HepG2 (cell line): ENCODE data around the gene UBE2R2. TPM values are rescaled to one million over a fixed set of nuclear protein-coding genes. Genes with fewer than 3 reads are reported as not detected.

Source experiments
- AFF4 ChIP-seq: sonication (generic); formaldehyde crosslinking; IDR thresholded peaks from 2 replicates; pipeline ENCODE4 v1.4.0; 2020; ENCODE audit warnings: missing genetic modification reagents
- CHD4 ChIP-seq: fragments of 200-600 bp; sonication (generic); IDR thresholded peaks from 2 replicates; pipeline ENCODE4 v1.7.0; 2017; ENCODE audit warnings: mild to moderate bottlenecking, low read length, borderline replicate concordance
- CREB1 ChIP-seq, 2 experiments: fragments of 450-650 bp in 1 of 2; IDR thresholded peaks; 2 replicates each; pipeline ENCODE4 v1.6.1; 2016 to 2017; ENCODE audit warnings: control low read depth in 1 of 2, mild to moderate bottlenecking in 1 of 2, missing compliant biosample characterization in 1 of 2, missing genetic modification characterization in 1 of 2
- EP300 ChIP-seq, 3 experiments: sonication (generic) in 1 of 3; formaldehyde crosslinking in 1 of 3; IDR thresholded peaks; 2 replicates each; pipeline versions ENCODE4 v1.5.1 to v1.6.1; 2011 to 2020; ENCODE audit warnings: low read depth in 2 of 3, low read length in 2 of 3, borderline replicate concordance in 1 of 3, improper control_type of control experiment in 1 of 3, mild to moderate bottlenecking in 1 of 3, missing genetic modification reagents in 1 of 3, moderate library complexity in 1 of 3
- GABPA ChIP-seq, 2 experiments: IDR thresholded peaks; 2 replicates each; pipeline ENCODE4 v1.6.1; 2011 to 2016; ENCODE audit warnings: low read depth in 2 of 2, low read length in 1 of 2, missing biosample characterization in 1 of 2, missing genetic modification characterization in 1 of 2
- GABPB1 ChIP-seq: IDR thresholded peaks from 2 replicates; pipeline ENCODE4 v1.6.1; 2016; ENCODE audit warnings: mild to moderate bottlenecking, missing genetic modification reagents, moderate library complexity, missing compliant biosample characterization
- GMEB2 ChIP-seq: IDR thresholded peaks from 2 replicates; pipeline ENCODE4 v1.6.1; 2016; ENCODE audit warnings: missing biosample characterization, missing genetic modification reagents, low read depth
- KAT8 ChIP-seq: IDR thresholded peaks from 2 replicates; pipeline ENCODE4 v1.6.1; 2016; ENCODE audit warnings: missing genetic modification reagents, missing compliant biosample characterization
- NFRKB ChIP-seq: fragments of 450-650 bp; IDR thresholded peaks from 2 replicates; pipeline ENCODE4 v1.6.1; 2017
- PCBP1 ChIP-seq: fragments of 200-400 bp; formaldehyde crosslinking; IDR thresholded peaks from 2 replicates; pipeline ENCODE4 v1.6.1; 2017; ENCODE audit warnings: mild to moderate bottlenecking, low read depth, low read length, borderline replicate concordance
- SOX5 ChIP-seq: IDR thresholded peaks from 2 replicates; pipeline ENCODE4 v1.6.1; 2016; ENCODE audit warnings: borderline replicate concordance
- SOX6 ChIP-seq, 2 experiments: fragments of 450-650 bp in 1 of 2; sonication (generic) in 1 of 2; formaldehyde crosslinking in 1 of 2; IDR thresholded peaks; 2 replicates each; pipeline versions ENCODE4 v1.4.0 to v1.6.1; 2017 to 2020; ENCODE audit warnings: antibody characterized with exemption in 1 of 2, mild to moderate bottlenecking in 1 of 2, missing genetic modification reagents in 1 of 2
- ZFP36L1 ChIP-seq: sonication (generic); formaldehyde crosslinking; IDR thresholded peaks from 2 replicates; pipeline ENCODE4 v1.8.0; 2022; ENCODE audit warnings: mild to moderate bottlenecking, missing genetic modification reagents, moderate library complexity
- ZNF20 ChIP-seq: sonication (generic); formaldehyde crosslinking; IDR thresholded peaks from 2 replicates; pipeline ENCODE4 v1.4.0; 2020; ENCODE audit warnings: mild to moderate bottlenecking, moderate library complexity, missing genetic modification reagents
- ZNF225 ChIP-seq: sonication (generic); formaldehyde crosslinking; IDR thresholded peaks from 2 replicates; pipeline ENCODE4 v1.4.0; 2020; ENCODE audit warnings: mild to moderate bottlenecking, missing genetic modification reagents
- ZNF441 ChIP-seq: sonication (generic); formaldehyde crosslinking; IDR thresholded peaks from 2 replicates; pipeline ENCODE4 v1.7.0; 2021; ENCODE audit warnings: missing genetic modification reagents, borderline replicate concordance
- ZNF615 ChIP-seq: sonication (generic); formaldehyde crosslinking; IDR thresholded peaks from 2 replicates; pipeline ENCODE4 v1.5.0; 2020; ENCODE audit warnings: mild to moderate bottlenecking, missing genetic modification reagents, borderline replicate concordance
- ZNF713 ChIP-seq: sonication (generic); formaldehyde crosslinking; IDR thresholded peaks from 2 replicates; pipeline ENCODE4 v1.4.0; 2020; ENCODE audit warnings: mild to moderate bottlenecking, missing genetic modification reagents
- polyA plus RNA-seq, 8 experiments: library from polyadenylated mRNA; depleted of rRNA in 3 of 8; stranded (reverse) in 7 of 8; unstranded in 1 of 8; fragments of >200 nt; fragmentation: Illumina TruSeq in 4 of 8; extraction: Trizol in 4 of 8; gene quantifications; 2 replicates each; pipeline versions ENCODE4 v1.2.1 to v1.2.3, GENCODE V29; 2011 to 2016; ENCODE audit warnings: low read depth in 4 of 8, missing spikeins in 1 of 8, mixed read lengths in 1 of 8; ENCODE audit not compliant: insufficient read depth in 1 of 8
- total RNA-seq, 5 experiments: library from RNA; depleted of rRNA; stranded (reverse); fragments of >200 nt; fragmentation: Illumina TruSeq; extraction: Trizol; gene quantifications; 2 replicates each; pipeline ENCODE4 v1.2.3, GENCODE V29; 2016; ENCODE audit warnings: low read depth in 1 of 5

Gene UBE2R2
- total and polyA plus RNA-seq, 2 of the 13 experiments (the other 11 are each of a cell fraction or from before 2014, with no cell fraction given): 14.8 to 20.9 TPM

- TF ChIP-seq NFRKB (no peak), KAT8 (CRISPR knock-in tag) (peak; percentile 64), ZFP36L1 (CRISPR knock-in tag) (peak; percentile 75; the same call in 1 of the 2 replicates), ZNF20 (CRISPR knock-in tag) (no peak), CHD4 (no peak; the same call in 1 of the 2 replicates), SOX5 (CRISPR knock-in tag) (peak; percentile 86), AFF4 (CRISPR knock-in tag) (no peak), GABPB1 (CRISPR knock-in tag) (no peak), ZNF615 (CRISPR knock-in tag) (no peak), GABPA (IDR thresholded peaks at IDR 0.05; ENCODE audit: low read depth, low read length) (no peak), GABPA (CRISPR knock-in tag; IDR thresholded peaks at IDR 0.05; ENCODE audit: low read depth) (peak; percentile 39; the same call in 1 of the 2 replicates), SOX6 (IDR thresholded peaks at IDR 0.05) (no peak), SOX6 (CRISPR knock-in tag; IDR thresholded peaks at IDR 0.05) (peak; percentile 94), PCBP1 (0 out of 2 replicates have a peak, but pooled peaks have one; percentile 57), ZNF225 (CRISPR knock-in tag) (no peak), GMEB2 (CRISPR knock-in tag) (no peak), CREB1 (IDR thresholded peaks at IDR 0.05) (no peak), CREB1 (CRISPR knock-in tag; IDR thresholded peaks at IDR 0.05) (peak; percentile 78), ZNF713 (no peak), EP300 (IDR thresholded peaks at IDR 0.05; ENCODE audit: low read depth in 2 of 2, low read length in 2 of 2) (peak; percentile 77 to 89; a peak in 3 of 4 replicates), EP300 (CRISPR knock-in tag; IDR thresholded peaks at IDR 0.05; ENCODE audit: borderline replicate concordance) (peak; percentile 76), ZNF441 (CRISPR knock-in tag) (no peak)
These were observed 123.2 kb downstream of the UBE2R2 start (continued) for GRCh38 chr9:33939924-33940874.
